HuH-7.5 (cell line): Measurements from ENCODE around the gene ATG4D.

Source experiments
- DNase-seq: peaks from one replicate; pipeline ENCODE4 v3.0.0; 2011; ENCODE audit warnings: low spot score

Gene ATG4D

DNA sequence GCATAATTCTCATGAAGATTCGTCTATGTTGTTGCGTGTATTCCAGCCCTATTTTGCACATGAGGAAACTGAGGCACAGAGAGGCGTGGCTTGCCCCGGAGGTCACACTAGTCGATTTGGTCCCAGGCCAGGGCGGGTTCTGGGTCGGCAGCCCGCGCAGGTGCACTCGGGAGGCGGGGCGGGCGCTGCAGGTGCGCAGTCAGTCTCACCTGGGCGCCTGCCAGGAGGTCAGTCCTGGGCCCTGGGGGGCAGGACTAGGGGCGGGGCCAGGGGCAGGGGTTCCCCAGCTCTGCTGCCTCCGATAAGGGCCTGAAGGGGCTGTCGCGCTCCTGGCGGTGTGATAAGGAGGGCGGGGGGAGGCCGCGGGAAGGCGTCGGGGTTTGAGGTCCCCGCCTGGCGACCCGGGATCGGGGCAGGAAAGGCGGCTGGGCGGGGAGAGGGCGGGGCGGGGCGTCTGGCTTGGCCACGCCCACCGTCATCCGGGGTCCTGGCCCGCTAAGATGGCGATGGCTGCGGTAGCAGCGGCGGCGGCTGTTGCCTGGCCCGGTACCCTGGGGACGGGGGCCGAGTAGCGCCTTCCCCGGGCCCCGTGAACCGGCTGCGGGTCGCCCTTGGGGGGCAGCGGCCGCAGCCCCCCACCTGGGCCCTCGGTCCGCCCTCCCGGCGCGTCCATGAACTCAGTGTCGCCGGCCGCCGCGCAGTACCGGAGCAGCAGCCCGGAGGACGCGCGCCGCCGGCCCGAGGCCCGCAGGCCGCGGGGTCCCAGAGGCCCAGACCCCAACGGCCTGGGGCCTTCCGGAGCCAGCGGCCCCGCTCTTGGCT lies at the start of gene ATG4D:
Gene ATG4D (plus strand): TSS at position 485 of the 822 bp plus-strand sequence. CDS start 187 bp downstream, at position 672.
- peak; percentile 97 for DNase-seq

DNA sequence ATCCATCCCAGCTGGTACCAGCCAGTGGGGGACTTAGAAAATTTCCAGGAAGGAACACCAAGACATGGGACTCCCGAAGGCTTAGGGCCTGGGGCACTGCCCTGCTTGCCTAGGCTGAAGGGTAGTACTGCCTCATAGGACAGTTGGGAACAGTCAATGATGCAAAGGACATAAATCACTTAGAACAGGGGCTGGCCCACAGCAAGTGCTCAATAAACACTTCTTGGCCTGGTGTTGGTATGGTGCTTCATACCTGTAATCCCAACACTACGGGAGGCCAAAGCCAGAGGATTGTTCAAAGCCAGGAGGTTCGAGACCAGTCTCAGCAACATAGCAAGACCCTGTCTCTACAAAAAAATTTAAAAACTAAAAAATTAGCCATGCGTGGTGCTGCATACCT lies 46.3 kb upstream of the ATG4D start:
- DNase-seq, result no peak

DNA sequence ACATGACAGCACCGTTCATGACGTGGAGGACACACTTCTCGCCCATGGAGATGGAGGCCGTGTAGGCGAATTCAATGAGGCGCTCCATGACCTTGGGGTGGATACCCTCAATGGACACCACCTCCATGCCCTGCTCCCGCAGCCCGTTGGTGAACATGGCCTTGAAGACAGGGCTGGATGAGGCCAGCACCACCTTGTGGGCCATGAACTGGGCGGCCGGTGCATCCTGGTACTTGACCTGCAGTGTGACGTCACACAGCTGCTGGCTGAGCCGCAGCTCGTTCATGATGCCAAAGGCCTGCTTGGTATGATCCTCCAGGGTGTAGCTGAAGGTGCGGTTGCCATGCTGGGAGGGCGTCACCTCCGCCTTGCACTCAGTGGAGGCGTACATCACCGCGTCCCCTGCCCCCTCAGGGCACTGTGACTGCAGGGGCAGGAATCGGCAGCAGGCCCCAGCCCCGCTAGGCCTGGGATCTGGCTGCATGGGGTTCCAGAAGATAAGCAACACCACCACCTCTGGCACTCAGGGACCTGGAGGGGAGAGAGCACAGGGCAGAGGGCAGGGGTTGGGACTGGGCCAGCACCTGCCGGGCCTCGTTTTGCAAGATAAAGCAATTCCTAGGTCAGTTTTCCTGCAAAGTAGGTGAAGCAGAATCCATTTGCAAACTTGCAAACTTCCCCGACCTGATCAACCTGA lies 44.0 kb upstream of the ATG4D start:
- DNase-seq, result no peak

DNA sequence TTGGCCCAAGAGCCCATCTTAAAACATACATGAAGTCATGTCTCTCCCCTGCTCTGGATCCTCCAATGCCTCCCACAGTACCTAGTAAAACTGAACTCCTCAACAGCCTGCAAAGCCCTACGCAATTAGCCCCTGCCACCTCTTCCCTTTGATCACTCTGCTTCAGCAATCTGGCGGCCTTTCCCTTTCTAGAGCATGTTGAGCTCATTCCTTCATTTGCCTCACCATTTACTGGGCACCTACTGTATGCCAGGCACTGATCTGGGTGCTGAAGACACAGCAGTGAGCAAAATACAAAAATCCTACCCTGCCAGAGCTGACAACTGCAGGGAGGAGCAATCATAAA lies 43.5 kb upstream of the ATG4D start:
- DNase-seq, result no peak

DNA sequence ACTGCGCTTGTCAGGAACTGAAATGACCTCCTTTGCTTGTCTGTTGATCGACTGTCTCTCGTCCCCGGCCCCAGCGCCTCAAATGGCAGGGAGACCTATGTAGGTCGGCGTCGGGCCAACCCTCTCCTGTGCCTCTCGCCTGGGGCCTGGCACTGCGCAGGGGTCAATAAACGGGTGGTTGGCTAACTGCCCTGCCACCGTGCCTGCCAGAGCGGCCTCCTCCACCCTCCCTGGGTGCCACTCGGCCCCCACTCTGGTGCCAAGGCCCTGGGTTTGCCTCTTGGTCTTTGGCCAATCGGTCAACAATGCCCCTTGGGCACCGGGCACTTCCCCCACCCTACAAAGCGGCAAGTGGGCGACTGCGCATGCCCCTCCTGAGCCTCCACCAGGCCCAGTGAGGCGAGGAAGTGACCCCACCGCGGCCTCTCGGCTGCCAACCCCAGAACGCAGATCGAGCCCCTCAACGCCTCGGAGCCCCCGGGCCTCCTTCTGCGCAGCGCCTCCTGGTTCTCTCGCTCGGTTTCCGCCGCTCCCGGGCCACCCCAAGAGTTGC lies 41.7 kb upstream of the ATG4D start:
- peak; percentile 75 for DNase-seq

DNA sequence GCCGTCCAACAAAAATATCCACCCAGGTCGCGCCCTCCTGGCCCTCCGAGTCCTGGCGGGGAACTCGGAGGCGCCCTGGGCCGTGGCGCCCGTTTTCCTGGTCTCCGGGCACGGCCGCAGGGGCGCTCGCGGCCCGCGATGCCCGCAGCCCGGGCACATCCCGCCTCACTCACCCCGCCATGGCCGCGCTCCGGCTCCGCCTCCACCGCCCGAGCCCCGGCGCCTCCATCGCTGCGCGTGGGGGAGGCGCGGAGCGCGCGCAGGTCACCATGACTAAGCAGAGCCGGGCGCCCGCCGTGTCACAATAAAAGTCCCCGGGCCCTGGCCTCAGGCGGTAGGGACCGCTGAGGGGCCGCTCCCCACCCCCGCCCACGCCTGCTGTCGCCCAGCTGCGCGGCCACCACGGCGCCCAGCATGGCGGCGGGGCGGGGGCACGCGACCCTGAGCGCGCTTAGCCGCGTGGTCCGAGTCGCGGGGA lies 41.1 kb upstream of the ATG4D start:
- DNase-seq, result peak; percentile 98

DNA sequence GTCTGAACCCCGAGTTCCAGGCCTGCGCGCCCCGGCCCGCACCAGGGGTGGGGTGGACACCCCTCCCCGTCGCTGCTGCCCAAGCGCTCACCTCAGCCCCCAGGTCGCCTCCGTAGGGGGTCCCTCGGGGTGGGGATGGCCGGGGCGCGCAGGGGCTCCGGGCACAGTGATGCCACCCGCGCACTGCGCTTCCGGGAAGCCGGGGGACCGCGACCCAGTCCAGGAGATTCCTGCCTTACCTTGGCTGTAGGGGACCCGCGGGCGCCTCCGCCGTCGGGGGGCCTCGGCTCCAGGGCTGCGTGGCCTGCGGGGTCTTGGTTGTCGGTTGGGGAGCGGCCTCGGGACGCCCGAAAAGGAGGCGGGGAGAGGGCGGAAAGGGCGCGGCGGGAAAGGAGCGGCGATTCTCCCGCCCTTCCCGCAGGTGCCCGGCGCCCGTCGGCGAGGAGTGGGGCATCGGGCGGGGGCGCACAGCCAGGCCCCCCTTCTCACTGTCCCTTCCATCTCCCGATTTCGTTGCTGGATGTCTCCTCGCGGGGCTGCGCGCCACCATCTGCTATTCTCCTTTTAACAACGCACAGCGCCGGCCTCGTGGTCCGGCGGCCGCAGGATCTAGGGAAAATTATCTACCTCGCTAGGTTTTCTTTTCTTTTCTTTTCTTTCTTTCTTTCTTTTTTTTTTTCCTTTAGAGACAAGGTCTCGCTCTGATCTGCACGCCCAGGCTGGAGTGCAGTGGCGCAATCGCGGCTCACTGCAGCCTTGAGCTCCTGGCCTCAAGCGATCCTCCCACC lies 40.5 kb upstream of the ATG4D start, which contains the start of gene KEAP1:
Gene KEAP1 (minus strand): TSS at position 355 of the 788 bp plus-strand sequence. CDS start 3,323 bp downstream, outside the sequence.
- DNase-seq, result no peak

DNA sequence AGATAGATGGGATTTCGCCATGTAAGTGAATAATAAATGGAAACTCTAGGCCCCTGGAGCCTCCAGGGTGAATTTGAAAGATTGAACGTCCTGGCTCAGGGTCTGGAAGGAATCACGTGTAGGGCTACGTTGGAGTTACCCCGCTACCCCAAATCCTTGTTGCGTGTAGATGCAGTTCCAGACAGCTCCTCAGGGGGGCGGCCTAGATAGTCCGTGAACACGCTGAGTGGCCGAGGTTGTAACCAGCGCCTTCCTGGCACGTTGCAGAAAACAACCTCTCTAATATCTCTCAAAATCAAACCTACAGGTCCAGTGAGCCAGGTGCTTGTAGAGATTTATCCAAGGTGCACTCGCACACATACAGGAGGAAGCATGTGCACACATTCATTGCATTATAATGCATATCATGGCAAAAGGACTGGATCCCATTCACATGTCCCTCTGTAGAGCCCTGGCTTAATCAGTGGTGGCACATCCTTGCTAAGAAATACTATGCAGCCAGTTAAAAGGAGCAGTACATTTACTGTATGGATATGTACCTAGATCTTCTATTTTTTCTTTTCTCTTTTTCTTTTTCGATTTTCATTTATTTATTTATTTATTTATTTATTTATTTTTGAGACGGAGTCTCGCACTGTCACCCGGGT lies 38.0 kb upstream of the ATG4D start:
- DNase-seq, result peak; percentile 80

DNA sequence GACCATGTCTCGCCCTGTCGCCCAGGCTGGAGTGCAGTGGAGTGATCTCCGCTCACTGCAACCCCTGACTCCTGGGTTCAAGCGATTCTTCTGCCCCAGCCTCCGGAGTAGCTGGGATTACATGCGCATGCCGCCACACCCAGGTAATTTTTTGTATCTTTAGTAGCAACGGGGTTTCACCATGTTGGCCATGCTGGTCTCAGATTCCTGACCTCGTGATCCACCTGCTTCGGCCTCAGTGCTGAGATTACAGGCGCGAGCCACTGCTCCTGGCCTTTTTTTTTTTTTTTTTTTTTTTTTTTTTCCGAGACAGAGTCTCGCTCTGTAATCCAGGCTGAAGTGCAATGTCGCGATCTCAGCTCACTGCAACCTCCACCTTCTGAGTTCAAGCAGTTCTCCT lies 35.7 kb upstream of the ATG4D start:
- DNase-seq, result no peak

DNA sequence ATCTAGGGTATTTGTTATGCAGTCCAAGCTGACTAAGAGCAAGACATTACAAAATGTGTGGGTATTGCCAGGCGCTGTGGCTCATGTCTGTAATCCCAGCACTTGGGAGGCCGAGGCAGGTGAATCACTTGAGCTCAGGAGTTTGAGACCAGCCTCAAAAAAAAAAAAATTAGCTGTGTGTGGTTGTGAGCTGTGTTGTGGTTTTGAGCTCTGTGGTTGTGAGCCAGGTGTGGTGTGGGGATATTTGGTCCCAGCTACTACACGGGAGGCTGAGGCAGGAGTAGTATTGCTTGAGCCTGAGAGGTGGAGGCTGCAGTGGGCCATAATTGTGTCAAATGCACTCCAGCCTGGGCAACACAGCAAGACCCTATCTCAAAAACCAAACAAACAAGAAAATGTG lies 35.0 kb upstream of the ATG4D start:
- peak; percentile 5 for DNase-seq

DNA sequence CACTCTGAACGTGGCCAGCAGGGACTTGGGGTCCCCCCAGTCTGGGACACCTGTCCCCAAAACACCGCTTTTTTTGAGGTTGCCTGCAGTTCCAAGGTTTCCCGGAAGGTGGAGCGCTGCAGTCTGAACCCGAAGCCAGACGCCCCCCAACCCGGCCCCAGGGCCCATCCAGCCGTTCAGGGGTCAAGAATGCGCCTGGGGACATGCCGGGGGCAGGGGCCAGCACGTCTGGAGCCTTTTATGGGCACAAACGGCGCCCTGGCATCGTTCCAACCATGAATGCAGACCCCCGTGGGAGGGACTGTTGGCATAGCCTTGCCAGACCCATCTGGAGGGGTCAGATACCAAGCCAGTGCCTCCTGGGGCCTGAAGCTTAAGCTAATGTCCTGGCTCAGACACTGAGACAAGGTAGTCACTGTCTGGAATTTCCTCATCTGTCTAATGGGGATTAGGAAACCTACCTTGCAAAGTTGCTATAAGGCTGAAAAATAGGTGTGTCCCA lies 33.4 kb upstream of the ATG4D start:
- DNase-seq, result peak; percentile 74

DNA sequence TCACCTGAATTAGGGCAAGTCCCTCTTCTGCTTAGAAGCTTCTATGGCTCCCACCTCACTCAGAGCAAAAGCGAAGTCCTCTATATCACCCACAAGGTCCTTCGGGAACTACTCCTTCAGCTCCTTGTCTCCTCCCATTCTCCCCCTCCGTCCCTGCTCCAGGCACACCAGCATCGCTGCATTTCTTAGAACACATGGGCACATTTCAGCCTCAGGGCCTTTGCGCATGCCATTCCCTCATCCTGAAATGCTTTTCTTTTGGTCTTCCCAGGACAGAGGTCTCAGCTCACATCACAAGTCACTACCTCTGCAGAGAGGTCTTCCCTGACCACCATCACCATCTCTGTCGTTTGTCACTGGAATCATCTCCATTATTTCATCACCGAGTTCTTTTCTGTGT lies 30.5 kb upstream of the ATG4D start:
- no peak for DNase-seq

DNA sequence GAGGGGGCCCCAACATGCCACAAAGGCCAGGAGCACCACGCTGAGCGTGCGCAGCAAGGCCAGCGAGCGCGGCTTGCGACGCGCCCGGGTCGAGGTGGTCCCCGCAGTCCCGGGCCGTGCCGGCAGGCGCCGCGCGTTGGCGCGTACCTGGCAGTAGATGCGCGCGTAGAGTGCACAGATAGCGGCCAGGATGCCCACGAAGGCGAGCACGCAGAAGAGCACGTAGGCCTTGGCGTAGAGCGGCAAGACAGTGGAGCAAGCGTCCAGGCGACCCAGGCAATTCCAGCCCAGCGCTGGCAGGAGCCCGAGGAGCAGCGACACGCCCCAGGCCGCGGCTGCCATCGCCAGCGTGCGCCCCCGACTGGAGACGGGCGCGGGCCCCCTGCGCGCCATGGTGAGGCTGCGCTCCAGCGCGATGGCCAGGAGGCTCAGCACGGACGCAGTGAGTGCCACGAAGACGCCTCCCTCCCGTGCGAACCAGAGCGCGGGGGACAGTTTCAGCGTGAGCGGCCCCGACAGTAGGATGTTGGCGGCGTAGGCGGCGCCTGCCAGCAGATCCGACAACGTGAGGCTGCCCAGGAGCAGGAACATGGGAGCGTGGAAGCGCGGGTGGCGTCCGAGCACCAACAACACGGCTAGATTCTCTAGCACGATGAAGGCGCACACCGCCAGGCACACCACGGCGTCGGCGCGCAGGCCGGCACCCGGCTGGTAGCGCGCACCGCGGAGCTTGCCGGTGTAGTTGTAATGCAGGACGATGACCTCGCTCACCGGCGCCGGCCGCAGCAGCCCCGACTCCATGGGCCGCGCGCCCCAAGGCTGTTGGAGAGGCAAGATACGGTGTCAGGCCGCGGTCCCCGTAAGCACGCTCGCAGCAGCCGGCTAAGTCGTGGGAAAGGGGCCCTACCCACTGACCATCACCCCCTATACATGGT lies 29.2 kb upstream of the ATG4D start:
- no peak for DNase-seq

DNA sequence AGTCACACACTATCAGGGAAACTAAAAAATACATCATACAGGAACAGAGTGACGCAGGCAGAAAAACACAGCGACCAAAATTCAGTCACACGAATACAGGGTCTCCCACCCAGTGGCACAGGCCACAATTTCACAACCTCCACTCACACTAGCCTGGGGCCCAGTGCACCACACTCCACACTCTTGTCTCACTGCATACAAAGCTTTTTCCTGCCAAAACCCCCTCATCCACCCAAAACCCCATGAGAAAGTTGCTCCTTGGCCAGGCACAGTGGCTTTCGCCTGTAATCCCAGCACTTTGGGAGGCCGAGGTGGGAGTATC lies 27.7 kb upstream of the ATG4D start:
- no peak for DNase-seq

DNA sequence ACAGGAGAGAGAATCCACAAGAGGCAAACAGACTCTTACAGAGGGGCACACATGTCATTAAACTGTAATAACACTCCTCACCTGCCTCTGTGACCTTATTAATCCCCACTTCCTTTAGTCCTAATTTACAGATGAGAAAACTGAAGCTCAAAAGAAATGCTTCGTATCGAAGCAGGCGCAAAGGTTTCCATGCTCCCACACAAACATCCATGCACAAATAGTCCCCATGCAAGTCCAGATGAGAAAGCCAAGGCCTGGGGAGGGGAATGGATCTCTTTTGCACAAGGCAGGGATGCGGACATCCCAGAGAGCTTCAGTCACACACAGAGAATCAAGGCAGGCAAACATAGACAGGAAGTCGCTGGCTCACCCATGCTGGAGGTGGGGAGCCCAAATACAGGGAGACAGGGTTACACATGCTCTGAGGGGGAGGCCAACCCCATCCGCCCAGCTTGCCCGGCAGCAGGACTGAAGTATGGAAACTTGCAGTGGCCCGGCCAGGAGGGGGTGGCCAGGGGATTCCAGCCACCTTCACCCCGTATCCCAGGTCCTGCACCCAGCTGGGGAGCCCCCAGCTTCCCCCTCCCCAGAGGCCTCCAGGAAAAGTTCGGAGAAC lies 26.9 kb upstream of the ATG4D start:
- DNase-seq, result no peak

DNA sequence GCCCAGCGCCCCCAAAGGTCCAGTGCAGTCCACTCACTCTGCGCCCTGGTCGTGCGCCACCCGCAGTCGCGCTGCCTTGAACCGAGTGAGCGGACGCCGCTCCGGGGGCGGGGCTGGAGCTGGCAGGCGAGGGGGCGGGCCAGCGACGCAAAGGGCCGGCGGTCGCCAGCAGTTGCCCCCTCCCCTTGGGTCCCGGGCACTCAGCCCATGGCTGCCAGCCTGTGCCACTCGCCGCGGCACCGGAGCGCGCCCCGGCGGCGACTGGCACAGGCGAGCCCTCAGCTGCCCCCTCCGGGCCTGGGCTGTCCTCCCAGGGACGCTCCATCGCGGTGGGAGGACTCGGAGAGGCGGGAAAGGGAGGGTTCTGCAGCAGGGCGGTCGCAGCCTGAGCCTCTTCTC lies 26.3 kb upstream of the ATG4D start, which contains the start of gene S1PR5:
Gene S1PR5 (minus strand): TSS at position 87 of the 399 bp plus-strand sequence. CDS start 2,436 bp downstream, outside the sequence.
- DNase-seq, result peak; percentile 78

DNA sequence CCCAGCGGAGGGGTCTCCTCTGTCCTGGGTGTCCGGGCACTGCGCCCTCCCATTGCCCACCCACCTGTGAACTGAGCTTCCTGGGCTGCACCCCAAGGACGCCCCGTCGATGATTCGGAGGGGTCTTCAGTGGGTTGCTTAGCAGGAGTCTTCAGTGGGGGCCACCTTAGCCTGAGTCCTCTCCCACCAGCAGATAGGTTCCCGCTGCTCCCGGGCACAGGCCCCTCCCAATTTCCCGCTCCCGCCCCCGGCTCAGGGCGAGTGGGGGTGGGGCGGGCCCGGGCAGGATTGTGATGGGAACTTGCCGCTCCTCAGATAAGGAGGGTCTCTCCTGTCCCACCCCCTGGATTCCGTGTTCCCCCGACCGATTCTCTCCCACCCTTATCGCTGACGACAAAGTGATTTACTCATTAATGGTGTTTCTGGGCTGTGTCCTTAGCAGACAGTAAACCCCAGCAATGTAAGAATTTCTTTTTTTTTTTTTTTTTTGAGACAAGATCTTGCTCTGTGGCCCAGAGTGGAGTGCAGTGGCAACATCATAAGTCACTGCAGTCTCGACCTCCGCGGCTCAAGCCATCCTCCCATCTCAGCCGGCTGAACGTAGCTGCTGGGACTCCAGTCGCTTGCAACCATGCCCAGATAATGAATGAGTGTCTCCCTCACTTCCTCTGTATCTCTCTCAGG lies 25.8 kb upstream of the ATG4D start:
- DNase-seq, result peak; percentile 79

DNA sequence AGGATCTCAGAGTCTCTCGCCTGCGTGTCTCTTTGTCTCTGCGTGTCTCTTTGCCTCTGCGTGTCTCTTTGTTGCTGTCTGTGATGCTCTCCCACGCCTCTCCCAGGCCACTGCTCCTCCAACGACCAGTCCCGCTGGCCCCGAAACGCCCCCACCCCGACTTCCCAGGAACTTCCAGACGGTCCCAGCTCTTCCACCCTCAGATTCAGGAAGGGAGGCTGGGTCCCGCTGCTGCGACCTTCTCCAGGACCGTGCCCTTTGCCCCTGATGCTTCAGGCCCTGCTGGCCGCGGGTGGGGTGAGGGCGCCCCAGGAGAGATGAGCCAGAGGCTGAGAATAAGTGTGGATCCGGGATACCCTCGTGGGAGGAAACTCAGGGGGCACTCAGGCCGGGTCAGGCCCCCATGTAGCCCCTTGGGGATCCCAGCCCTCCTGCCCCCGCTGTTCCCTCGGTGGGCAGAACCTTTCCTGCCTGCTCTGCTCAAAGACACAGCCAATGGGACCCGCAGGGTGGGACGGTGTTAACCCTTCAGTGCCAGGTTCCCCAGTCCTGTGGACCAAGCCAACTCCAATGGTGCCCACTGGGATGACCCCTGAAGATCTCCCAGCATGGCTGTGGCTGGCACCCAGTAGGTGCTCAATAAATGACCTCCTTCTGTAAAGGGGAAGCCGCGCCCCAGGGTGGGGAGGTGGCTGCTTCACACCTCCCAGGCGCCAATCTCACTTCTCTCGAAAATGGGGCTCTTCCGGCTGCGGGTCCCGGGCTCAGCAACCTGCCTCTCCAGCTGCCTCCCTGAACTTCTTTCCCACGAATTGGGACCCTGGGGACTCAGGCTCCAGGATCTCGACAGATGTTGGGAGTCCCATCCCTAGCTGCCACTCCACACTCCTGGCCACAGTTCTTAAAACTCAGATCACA lies 25.0 kb upstream of the ATG4D start:
- no peak for DNase-seq
